HG02938 (cell line): ENCODE measurements around the gene MCUB.

Experiments used
- ATAC-seq: cut with Tn5 transposase; IDR thresholded peaks from one replicate; pipeline ENCODE4 v1.9.1; 2021; ENCODE audit warnings: mild to moderate bottlenecking, moderate library complexity; ENCODE audit not compliant: unreplicated experiment

MCUB gene

DNA sequence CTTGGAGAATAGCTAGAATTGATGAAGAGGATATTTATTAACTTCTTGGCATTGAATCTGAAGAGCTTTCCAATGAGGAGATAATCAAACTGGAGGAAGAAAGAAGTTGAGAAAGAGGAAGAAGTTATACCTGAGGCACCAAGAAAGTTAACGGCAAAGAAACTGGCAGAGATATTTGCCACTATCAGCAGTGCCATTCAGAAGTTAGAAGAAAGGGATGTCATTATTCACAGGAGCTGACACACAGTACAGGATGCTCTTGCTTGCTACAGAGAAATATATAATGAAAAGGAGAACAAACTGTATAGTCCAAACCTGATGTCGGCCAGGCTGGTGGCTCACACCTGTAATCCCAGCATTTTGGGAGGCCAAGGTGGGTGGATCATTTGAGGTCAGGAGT is 64.5 kb downstream of the MCUB start:
- no peak for ATAC-seq

DNA sequence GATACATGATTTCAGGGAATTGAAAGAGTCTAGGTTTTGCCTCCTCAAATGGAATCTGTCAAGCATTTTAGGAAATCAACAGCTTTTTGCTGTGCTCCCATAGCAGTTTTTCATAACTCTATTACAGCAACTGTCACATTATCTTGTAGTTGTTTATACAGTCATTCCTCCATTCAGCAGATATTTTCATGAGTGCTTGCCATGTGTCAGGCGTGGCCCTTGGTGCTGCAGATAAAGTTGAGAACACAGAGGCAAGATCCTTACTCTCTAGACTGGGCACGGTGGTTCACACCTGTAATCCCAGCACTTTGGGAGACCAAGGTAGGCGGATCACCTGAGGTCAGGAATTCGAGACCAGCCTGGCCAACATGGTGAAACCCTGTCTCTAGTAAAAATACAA is 67.3 kb downstream of the MCUB start:
- ATAC-seq = no peak

DNA sequence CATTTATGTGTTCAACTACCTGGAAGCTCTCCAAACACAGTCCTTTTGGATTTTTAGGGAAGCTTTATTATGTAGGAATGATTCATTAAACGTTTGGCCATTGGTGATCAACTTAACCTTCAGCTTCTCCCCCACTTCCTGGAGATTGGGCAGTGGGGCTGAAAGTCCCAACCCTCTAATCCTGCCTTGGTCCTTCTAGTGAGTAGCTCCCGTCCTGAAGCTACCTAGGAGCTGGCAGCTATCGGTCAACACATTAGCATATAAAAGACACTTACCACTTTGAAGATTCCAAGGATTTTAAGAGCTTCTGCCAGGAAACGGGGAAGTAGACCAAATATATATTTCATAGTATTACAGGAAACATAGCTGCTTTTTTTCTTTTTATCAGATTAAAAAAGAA is 69.7 kb downstream of the MCUB start:
- no peak for ATAC-seq

DNA sequence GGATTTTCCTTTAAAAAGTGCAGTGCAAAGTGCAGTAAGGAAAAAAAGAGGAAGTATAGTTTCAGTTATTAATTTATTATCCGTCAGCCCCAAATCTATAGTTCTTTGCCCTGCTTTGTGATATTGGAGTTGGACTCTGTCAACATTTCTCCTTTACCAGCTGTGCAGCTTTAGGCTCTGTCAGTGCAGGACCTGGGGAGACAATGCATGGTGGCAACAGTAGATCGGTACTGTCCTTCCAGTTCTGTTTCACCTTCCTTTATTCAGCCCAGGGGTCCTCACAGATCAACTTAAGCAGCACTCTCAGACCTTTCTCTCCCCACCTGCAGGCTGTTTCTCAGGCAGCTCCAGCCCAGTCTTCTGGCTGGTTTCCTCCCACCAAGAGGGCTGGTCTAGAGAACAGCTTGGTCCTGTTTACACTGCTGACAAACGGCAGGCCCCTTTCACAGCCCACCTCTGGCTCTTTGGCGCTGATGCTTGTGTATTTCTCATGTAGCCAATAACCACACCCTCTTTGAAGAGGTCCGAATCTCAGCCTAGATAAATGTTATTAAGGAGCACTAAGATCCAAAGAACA is 71.6 kb downstream of the MCUB start:
- ATAC-seq = no peak

DNA sequence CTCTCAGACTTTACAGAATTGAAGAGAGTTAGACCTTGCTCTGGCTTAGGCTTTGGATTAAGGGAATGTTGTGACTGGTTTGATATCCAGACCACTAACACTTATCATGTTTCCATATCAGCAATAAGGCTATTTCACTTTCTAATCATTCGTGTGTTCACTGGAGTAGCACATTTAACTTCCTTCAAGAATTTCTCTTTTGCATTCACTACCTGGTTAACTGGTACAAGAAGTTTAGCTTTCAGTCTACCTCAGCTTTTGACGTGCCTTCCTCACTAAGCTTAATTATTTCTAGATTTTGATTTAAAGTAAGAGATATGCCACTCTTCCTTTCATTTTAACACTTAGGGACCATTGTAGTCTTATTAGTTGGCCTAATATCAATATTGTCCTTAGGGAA is 80.6 kb downstream of the MCUB start:
- ATAC-seq = no peak

DNA sequence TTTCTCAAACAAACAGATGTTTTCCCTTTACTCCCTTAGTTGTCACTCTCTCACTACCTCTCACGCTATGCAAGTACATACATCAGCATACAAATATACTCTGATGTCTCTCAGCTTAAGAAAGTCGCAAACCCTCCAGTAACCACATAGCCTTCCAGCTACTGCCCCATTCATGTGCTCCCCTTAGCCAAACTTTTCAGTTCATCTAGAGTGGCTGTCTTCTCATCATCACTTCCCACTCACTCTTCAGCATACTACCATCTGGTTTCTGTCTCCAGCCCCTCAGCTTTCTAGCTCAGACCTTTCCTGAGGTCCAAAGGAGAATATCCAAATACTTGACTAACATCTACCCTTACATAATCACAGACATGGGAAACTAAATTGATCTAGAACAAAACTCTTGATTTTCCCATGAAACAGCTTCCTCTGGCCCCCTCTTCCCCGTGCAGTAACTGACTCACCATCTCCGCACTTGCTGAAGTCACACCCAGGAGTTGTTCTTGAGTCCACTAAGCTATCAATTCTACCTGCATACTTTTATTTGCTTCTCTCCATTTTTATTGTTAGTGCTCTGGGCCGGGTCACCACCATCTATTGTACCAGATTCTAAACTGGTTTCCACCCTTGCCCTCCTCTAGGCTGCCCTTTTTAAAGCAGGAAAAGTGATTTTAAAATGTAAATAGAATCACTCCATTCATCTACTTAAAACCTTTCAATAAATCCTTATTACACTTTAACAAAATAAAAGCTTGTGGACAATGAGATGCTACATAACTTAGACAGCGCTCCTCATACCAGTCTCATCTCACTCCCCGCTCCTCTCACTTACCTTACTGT is 86.0 kb downstream of the MCUB start:
- no peak for ATAC-seq

DNA sequence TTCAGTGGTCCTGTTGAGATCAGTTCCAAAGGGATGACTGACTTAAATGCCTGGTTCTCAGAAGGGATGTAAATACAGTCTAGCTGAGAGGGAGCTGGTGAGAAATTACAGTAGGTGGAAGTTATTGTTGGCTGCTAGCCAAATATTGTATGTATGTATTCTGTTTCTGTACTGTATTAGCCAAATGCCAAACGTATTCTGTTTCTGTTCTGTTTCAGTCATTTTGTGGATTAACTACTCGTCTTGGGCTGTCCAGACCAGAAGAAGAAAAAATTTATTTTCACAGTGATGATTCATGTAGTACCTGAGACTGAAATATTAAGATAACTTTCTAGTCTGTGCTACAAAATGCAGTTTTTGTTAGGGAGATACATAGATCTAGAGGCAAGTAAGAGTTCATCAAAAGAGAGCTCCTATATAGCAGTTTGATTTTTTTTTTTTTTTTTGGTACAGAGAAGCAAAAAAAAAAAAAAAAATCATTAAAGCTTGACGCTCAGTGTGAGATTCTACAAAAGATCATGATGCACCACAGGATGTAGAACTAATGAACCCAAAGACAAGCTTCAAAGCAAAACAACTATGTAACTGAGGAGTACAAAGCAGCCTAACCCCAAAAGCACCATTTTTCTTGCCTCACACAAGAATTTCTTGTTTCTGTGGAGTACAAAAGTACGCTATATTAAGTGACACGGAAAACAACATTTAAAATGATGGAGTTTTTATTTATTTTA is 88.4 kb downstream of the MCUB start:
- ATAC-seq = peak; percentile 69

DNA sequence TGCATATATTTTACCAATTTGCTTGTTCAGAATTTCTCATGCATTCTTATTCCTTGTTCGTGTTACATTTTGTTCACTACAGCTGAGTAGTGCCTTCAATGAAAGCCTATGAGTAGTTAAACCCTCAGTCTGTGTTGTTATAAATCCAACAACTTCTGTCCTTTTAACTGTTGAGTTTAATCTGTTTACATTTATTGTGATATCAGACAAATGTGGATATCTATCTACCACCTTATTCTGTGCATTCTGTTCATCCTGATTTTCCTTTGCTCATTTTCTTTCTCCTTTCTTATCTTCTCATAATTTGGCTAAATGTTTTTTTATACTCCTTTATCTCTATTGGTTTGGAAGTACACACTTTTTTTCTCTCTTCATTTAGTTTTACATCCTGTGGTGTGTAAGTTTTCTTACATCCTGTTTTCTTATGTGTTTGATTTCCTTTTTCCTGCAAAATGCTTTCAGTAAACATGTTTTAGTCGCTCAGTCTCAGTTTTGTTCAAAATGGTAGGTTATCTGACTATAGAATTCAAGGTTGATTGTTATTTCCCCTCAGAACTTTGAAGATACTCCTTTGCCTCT is 89.0 kb downstream of the MCUB start:
- no peak for ATAC-seq

DNA sequence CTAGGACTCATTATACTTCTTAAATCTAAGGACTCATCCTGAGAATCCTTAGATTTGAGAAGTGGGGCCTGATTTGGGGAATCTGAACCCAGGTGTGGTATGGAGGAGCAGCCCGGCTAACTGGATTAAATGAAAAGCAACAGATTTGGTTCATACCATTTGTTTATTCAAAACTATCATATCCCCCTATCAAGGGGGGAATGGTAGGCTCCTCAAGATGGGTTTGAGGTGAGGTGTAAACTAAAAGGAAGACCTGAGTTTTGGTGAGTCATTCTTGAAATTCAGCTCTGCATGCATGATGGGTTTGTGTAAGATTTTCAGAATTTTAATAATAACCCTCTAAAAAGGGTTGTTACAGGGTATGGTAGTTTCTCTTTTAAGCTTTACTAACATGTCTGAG is 89.8 kb downstream of the MCUB start:
- peak; percentile 82 for ATAC-seq

DNA sequence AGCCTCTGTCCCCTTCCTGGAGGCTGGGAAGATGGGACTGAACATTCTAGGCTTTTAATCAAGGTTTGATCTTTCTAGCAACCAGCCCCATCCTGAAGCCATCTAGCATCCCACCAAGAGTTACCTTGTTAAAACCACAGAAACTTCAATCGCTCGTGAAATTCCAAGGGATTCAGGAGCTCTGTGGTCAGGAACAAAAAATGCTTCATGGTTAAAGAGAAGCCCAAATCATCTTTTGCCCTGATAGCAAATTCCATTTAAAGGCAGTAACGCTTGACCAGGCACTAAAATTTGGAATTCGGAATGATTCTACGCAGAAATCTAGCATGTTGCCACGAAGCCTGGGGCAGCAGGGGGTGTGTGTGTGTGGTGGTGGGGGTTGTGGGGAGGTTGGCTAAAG is 95.3 kb downstream of the MCUB start:
- ATAC-seq = no peak

DNA sequence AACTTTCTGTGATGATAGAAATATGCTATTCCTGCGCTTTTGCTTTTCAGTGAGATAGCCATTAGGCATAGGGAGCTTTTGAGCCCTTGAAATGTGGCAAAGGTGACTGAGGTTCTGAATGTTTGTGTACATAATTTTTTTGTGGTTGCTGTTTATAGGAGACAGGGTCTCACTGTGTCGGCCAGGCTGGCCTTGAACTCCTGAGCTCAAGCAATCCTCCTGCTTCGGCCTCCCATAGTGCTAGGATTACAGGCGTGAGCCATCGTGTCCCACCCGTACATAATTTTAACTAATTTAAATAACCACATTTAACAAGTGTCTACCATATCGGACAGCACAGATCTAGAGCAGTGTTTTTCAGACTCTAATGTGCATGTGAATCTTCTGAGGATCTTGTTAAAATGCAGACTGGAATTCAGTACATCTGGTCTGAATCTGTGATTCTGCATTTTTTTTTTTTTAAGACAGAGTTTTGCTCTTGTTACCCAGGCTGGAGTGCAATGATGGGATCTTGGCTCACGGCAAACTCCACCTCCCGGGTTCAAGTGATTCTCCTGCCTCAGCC is 97.9 kb downstream of the MCUB start:
- ATAC-seq = no peak

DNA sequence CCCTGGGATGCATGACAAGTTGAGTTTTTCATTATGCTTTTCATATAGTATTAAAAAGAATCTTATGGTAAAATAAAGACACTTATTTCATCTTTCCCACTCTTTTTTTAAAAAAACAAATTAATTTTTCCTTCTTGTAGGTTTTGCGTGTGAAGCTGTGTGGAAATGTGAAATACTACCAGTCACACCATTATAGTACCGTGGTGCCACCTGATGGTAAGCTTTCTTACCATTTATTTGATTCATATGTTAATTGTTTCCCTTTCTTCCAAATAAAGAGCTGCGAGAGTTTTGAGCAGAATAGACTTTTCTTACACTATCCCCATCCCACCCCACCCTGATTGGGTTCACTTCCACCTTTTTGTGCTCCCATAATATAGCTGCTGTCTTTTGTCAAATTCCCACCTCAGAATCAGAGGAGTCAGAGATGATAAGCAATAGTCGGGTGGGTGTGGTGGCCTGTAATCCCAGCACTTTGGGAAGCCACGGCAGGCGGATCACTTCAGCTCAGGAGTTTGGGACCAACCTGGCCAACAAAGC is 98.9 kb downstream of the MCUB start:
- ATAC-seq = no peak

DNA sequence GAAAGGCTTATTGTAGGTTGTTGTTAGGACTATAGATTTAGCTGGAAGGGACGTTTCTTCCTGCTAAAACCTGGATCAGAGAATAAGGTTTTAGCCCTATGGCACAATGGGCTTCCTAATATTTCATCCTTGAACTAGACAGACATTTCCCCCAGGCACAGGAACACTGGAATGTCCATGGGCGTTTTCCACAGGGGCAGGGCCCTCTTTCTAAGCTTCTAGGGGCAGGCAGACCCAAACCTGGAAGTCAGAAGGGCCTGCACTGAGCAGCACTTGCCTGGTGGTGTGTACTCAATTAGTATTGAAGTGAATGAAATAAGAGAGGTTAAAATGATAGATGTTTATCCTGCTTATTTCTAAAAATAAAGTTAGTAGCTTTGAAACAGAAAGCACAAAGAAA is 102.1 kb downstream of the MCUB start:
- no peak for ATAC-seq

DNA sequence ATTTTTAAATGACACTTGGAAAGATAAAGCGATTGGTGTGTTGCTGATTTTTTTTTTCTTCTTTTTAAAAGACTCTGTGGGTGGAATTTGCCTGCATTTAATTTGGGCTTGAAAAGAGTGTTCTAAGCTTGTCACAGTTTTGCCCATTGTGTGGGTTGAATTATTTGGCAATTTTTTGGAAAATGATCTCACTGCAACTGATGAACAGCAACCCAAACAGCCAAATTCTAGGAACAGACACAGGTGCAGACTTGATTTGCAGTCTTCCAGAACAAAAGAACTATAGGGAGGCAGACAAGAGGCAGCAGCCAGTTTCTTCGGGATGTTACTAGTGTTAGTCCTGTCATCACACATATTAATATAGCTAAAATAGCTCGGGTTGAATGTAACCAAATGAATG is 102.7 kb downstream of the MCUB start:
- no peak for ATAC-seq

DNA sequence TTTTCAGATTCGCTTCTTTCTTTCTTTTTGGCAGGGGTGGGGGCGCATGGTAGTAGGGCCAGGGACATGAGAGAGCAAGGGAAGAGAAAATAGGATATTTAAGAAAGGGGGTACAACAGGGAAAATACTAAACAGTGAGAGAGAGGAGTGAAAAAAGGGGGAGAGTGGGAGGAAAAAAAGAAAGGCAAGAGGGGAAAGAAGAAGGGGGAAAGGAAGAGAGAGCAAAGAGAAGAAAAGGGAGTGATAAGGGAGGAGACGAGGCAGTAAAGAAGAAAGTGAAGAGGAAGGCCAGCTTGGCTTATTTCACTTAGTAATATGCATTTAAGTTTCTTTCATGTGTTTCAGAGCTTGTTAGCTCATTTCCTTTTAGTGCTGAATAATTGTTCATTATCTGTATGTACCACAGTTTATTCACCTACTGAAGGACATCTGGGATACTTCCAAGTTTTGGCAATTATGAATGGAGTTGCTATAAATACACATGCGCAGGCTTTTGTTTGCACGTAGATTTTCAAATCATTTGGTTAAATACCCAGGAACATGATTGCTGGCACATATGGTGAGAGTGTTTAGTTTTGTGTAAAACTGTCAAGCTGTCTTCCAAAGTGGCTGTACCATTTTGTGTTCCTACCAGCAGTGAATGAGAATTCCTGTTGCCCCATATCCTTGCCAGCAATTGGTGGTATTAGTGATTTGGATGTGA is 105.9 kb downstream of the MCUB start:
- ATAC-seq = no peak

DNA sequence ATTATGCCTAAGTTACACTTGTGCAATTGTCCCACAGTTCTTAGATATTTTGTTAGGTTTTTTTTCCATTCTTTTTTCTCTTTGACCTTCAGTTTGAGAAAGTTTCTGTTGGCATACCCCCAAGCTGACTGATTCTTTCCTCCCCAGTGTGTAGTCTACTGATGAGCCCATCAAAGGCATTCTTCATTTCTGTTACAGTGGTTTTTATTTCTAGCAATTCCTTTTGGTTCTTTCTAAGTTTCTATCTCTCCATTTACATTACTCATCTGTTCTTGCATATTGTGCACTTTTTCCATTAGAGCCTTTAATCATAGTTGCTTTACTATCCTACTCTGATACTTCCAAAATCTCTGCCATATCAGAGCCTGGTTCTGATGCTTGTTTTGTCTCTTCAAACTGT is 111.3 kb downstream of the MCUB start:
- ATAC-seq = no peak

DNA sequence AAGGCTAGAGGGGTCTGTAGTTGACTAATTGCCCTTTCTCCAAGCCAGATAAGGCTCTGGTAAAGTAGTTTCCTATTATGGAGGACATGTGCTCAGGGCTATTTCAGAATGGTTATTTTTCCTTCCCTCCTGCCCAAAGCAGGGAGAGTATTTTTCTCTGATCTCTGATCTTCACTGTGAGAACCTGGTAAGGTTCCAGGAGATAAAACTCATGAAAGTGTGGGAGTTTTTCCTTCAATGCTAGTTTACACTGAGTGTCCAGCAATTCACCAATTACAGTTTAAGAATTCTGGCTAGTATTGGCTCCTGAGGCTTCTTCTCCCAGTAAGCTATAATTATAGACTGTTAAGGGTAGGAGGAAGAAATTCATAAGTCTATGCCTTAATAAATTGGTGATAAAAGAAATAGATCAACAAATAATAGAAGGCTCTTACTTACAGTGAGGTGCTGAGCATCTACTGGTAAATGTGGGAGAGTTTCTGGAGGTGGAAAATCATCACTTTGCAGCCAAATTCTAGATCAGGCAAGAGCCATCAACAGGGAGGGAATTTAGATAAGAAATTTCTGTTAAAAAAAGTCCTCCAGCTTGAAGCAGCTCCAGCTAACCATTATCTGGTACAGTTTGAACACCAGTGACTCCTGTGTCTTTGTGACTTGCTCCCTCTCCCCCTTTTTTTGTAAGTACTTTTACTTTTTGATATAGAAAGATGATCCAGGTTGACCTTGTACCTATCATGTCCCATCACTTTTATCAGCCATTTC is 112.3 kb downstream of the MCUB start:
- ATAC-seq = no peak

DNA sequence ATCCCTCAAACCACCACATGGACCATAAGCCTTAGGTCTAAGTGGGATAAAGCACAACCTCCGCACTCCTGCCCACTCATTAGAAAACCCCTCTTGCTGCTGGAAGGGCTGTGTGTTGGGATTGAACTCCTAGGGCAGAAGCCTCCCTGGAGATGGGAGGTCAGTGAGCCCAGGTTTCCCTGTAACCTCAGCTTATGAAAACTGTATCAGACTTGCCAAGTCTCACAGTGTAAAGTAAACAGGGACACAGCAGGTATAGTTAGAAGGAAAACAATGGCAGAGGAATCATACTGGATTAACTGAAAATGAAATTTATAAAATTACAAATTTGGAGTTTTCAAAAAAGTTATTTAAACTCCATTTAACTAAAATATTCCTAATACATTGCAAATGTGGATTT is 113.3 kb downstream of the MCUB start:
- ATAC-seq = no peak

DNA sequence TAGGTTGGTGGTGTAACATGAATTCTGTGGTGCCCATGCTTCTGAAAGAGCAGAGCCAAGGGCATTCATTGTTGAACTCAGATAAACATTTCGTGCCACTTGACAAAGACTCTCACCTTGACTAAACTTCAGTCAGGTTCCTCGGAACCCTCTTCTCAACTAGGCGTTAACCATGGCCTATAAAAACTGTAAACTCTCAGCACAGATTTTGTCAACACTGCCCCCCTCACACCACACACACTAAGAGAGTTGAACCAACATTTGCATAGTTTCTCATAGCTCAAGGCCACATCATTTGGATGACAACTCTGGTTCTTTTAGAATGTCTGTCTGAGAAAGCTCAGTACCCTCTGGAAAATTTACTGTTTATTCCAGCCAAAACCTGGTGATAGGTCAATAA is 115.1 kb downstream of the MCUB start:
- no peak for ATAC-seq

DNA sequence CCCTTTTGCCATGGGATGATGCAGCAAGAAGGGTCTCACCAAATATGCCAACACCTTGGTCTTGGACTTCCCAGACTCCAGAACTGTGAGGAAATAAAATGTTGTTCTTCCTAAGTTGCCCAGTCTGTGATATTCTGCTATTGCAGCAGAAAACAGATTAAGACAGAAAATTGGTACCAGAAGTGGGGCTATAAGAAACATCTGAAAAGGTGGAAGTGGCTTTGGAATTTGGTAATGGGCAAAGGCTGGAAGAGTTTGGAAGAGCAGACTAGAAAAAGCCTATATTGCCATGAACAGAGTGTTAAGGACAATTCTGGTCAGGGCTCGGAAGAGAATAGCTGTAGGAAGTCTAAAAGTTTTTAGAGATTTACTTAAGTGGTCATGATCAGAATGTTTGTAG is 115.8 kb downstream of the MCUB start:
- no peak for ATAC-seq
